ENCODE results near the gene IRAK3. TPM values are rescaled to one million over a fixed set of nuclear protein-coding genes. Genes with fewer than 3 reads are reported as not detected.

The IRAK3 gene
- total RNA-seq, 1 donor from 2014 or later = 4.8 TPM

DNA sequence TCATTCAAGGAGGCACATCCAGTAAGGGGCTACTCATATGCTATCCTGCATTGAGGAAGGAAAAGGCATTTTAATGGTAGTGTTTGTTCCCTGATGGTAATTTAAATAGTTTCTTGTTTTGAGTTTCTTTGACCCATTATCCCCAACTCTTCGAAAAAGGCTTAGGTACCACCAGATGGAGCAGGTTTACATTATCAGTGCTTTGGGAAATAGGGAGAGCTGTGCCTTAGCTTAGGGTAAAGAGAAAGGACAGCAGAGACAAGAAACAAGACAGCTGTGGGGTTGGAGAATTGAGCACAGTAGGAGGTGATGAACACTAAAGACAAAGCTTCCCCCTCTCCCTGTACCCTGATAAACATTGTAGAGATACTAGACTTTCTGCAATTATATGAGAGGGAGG, 84.1 kb downstream of the IRAK3 start:
- intact Hi-C loops (cut with micrococcal nuclease) = loop anchor here (10.0 kb wide), 1 partner anchor 132 kb away; no protein-coding TSS in a partner anchor
- no peaks in the 10 kb centered on the region for H3K36me3 ChIP-seq
- H3K27me3 ChIP-seq (ENCODE audit: low read depth) = peaks cover 14% of the 10 kb centered on the region
- DNase-seq = no peak
- H3K4me1 ChIP-seq = no peaks in the 10 kb centered on the region
- no peak overlapping the region for H3K27ac ChIP-seq (replicated peaks)
- H3K9me3 ChIP-seq (replicated peaks) = no peaks in the 10 kb centered on the region
- H3K4me3 ChIP-seq = no peak overlapping the region
- TF ChIP-seq, protein P1, sequence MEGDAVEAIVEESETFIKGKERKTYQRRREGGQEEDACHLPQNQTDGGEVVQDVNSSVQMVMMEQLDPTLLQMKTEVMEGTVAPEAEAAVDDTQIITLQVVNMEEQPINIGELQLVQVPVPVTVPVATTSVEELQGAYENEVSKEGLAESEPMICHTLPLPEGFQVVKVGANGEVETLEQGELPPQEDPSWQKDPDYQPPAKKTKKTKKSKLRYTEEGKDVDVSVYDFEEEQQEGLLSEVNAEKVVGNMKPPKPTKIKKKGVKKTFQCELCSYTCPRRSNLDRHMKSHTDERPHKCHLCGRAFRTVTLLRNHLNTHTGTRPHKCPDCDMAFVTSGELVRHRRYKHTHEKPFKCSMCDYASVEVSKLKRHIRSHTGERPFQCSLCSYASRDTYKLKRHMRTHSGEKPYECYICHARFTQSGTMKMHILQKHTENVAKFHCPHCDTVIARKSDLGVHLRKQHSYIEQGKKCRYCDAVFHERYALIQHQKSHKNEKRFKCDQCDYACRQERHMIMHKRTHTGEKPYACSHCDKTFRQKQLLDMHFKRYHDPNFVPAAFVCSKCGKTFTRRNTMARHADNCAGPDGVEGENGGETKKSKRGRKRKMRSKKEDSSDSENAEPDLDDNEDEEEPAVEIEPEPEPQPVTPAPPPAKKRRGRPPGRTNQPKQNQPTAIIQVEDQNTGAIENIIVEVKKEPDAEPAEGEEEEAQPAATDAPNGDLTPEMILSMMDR (IDR thresholded peaks at IDR 0.05; ENCODE audit: borderline replicate concordance) = no peak

GRCh38 chr12:66275040-66275439, 86.0 kb downstream of the IRAK3 start:
- H3K9me3 ChIP-seq (replicated peaks) = no peaks in the 10 kb centered on the region
- no peak overlapping the region for H3K27ac ChIP-seq (replicated peaks)
- H3K4me3 ChIP-seq = no peak overlapping the region
- DNase-seq = no peak
- H3K36me3 ChIP-seq = no peaks in the 10 kb centered on the region
- H3K27me3 ChIP-seq (ENCODE audit: low read depth) = peaks cover 9% of the 10 kb centered on the region
- H3K4me1 ChIP-seq = no peaks in the 10 kb centered on the region
- TF ChIP-seq, protein P1 (IDR thresholded peaks at IDR 0.05; ENCODE audit: borderline replicate concordance) = no peak
- intact Hi-C loops (cut with micrococcal nuclease) = loop anchor here (10.0 kb wide), 1 partner anchor 130 kb away; no protein-coding TSS in a partner anchor

DNA sequence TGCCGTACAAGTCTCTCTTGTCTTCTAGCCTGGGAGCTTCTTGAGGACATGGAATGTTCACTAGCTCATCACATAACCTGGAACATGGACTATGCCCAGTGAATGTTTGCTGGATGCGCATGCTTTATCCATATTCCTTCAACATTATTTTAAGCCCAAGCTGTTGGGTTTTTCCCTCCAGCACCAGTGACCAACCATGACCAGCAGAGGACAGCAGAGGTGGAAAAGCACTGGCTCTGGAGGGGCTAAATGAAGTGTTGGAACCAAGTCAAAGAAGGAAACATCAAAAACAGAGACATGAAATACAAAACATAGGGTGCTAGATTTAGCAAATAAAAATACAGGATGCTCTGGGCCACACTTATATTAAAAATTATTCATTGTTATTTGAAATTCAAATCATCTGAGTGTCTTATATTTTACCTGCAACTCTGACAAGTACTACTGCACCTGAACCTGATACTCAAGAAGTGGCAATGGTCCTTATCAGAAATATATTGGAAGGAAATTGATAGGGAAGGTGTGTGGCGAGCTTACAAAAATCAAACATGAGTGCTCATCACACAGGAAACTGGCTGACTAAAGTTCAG, 90.2 kb downstream of the IRAK3 start:
- H3K4me1 ChIP-seq = no peaks in the 10 kb centered on the region

DNA sequence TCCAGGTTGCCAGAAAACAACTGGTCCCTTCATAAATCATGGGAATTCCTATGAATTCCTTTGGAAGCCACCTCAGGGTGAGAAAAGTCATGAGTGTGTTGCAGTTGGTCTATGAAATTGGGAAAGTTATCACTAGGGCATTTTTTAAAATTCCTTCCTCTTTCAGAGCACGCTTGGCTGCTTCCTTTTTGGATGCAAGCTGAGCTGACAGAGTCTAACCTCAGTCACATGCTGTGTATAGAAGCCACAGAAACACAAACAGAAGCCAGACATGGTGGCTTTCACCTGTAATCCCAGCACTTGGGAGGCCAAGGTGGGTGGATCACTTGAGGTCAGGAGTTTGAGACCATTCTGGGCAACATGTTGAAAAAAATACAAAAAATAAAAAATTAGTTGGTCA, 91.5 kb downstream of the IRAK3 start:
- Histone ChIP-seq H3K27ac (replicated peaks) (no peak overlapping the region), H3K4me3 (no peak overlapping the region), H3K4me1 (no peaks in the 10 kb centered on the region), H3K36me3 (no peaks in the 10 kb centered on the region), H3K9me3 (replicated peaks) (no peaks in the 10 kb centered on the region), H3K27me3 (ENCODE audit: low read depth) (peaks cover 9% of the 10 kb centered on the region)
- intact Hi-C loops (cut with micrococcal nuclease) = no loop called here
- TF ChIP-seq, protein P1 (IDR thresholded peaks at IDR 0.05; ENCODE audit: borderline replicate concordance) = no peak
- no peak for DNase-seq

More for the DNA sequence above, 90.2 kb downstream of the IRAK3 start:
- no peaks in the 10 kb centered on the region for H3K9me3 ChIP-seq (replicated peaks)
- no peak for DNase-seq
- no peak overlapping the region for H3K27ac ChIP-seq (replicated peaks)
- no peaks in the 10 kb centered on the region for H3K36me3 ChIP-seq
- no peak overlapping the region for H3K4me3 ChIP-seq
- peaks cover 9% of the 10 kb centered on the region for H3K27me3 ChIP-seq (ENCODE audit: low read depth)
- intact Hi-C loops (cut with micrococcal nuclease) = loop anchor here (10.0 kb wide), 1 partner anchor 126 kb away; no protein-coding TSS in a partner anchor
- TF ChIP-seq, protein P1 (IDR thresholded peaks at IDR 0.05; ENCODE audit: borderline replicate concordance) = peak; percentile 65

- Histone ChIP-seq H3K27me3 (ENCODE audit: low read depth) (peaks cover 9% of the 10 kb centered on the region), H3K9me3 (replicated peaks) (no peaks in the 10 kb centered on the region), H3K27ac (replicated peaks) (no peak overlapping the region), H3K4me1 (no peaks in the 10 kb centered on the region), H3K4me3 (no peak overlapping the region), H3K36me3 (no peaks in the 10 kb centered on the region)
- TF ChIP-seq, protein P1 (IDR thresholded peaks at IDR 0.05; ENCODE audit: borderline replicate concordance) = no peak
- DNase-seq = no peak
- intact Hi-C loops (cut with micrococcal nuclease) = no loop called here
These were observed 93.2 kb downstream of the IRAK3 start for GRCh38 chr12:66282244-66282643.
